Measurements from ENCODE around the gene NEDD4L. TPM values are rescaled to one million over a fixed set of nuclear protein-coding genes. Genes with fewer than 3 reads are reported as not detected.

NEDD4L gene
- total RNA-seq, 1 experiment from 2014 or later: 42.9 TPM

DNA sequence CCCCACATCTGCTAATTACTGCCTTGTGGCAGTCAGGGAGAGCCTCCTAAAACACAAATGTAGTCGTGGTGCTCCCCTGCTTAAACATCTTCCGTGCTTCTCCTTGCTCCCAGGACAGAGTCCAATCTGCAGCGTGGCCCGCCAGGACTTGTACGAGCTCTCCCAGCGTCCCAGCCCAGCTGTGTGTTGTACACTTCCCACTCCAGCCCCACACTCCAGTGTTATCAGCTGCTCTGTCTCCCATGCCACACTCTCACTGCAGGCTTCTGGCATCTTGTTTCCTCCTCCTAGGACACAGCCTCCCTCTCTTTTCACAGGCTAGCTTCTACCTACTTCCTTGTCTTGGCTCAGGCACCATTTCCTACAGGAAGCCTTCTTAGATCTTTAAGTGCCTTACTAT, 385.4 kb downstream of the NEDD4L start:
- ATAC-seq (no peak), DNase-seq (ENCODE audit: low read depth, low spot score) (no peak)
- Histone ChIP-seq H3K27me3 (ENCODE audit: control insufficient read depth, insufficient read depth, low read length) (no peaks in the 10 kb centered on the region), H3K36me3 (ENCODE audit: control insufficient read depth, insufficient read depth, low read length) (no peaks in the 10 kb centered on the region), H3K27ac (ENCODE audit: low read length) (no peak overlapping the region), H3K4me1 (ENCODE audit: control insufficient read depth, insufficient read depth, low read length) (no peaks in the 10 kb centered on the region), H3K4me3 (ENCODE audit: low read depth in 2 of 2, low read length in 2 of 2) (no peak overlapping the region), H3K9me3 (ENCODE audit: control insufficient read depth, insufficient read depth, low read depth, low read length) (no peaks in the 10 kb centered on the region)
- no TSS peak for BruUV-seq (replicated peaks)
- CTCF ChIA-PET: no interaction called here
- intact Hi-C loops (cut with micrococcal nuclease; ENCODE audit: unreplicated experiment): no loop called here
- in situ Hi-C loops (cut with HindIII; ENCODE audit: low pct_unique_long_range_greater_than_20kb, low sequenced_read_pairs): no loop called here
- POLR2A ChIA-PET: no interaction called here
- no peak for TF ChIP-seq TCF7L2 (IDR thresholded peaks at IDR 0.05; ENCODE audit: low read depth, low read length)
- TF ChIP-seq REST (IDR thresholded peaks at IDR 0.05; ENCODE audit: insufficient read depth in 1 of 2, low read depth in 2 of 2, low read length in 1 of 2): no peak
- TF ChIP-seq, protein P1, sequence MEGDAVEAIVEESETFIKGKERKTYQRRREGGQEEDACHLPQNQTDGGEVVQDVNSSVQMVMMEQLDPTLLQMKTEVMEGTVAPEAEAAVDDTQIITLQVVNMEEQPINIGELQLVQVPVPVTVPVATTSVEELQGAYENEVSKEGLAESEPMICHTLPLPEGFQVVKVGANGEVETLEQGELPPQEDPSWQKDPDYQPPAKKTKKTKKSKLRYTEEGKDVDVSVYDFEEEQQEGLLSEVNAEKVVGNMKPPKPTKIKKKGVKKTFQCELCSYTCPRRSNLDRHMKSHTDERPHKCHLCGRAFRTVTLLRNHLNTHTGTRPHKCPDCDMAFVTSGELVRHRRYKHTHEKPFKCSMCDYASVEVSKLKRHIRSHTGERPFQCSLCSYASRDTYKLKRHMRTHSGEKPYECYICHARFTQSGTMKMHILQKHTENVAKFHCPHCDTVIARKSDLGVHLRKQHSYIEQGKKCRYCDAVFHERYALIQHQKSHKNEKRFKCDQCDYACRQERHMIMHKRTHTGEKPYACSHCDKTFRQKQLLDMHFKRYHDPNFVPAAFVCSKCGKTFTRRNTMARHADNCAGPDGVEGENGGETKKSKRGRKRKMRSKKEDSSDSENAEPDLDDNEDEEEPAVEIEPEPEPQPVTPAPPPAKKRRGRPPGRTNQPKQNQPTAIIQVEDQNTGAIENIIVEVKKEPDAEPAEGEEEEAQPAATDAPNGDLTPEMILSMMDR (IDR thresholded peaks at IDR 0.05): no peak
- no peak for TF ChIP-seq POLR2AphosphoS5 (IDR thresholded peaks at IDR 0.05; ENCODE audit: low read depth, low read length)
- TF ChIP-seq SIN3A (IDR thresholded peaks at IDR 0.05; ENCODE audit: borderline replicate concordance, insufficient read depth, low read depth, low read length): no peak

GRCh38 chr18:58431215-58431614, 387.2 kb downstream of the NEDD4L start:
- in situ Hi-C loops (cut with HindIII; ENCODE audit: low pct_unique_long_range_greater_than_20kb, low sequenced_read_pairs): no loop called here

More at GRCh38 chr18:58431215-58431614, 387.2 kb downstream of the NEDD4L start:
- H3K9me3 ChIP-seq (ENCODE audit: control insufficient read depth, insufficient read depth, low read depth, low read length): no peaks in the 10 kb centered on the region
- H3K4me1 ChIP-seq (ENCODE audit: control insufficient read depth, insufficient read depth, low read length): no peaks in the 10 kb centered on the region
- H3K36me3 ChIP-seq (ENCODE audit: control insufficient read depth, insufficient read depth, low read length): no peaks in the 10 kb centered on the region
- no peak overlapping the region for H3K27ac ChIP-seq (ENCODE audit: low read length)
- no peaks in the 10 kb centered on the region for H3K27me3 ChIP-seq (ENCODE audit: control insufficient read depth, insufficient read depth, low read length)
- ChIA-PET CTCF (interaction anchor here (0.6 kb wide), 1 partner anchor 62 kb away, joined by 5 read pairs; no protein-coding TSS in a partner anchor), POLR2A (no interaction called here)
- TF ChIP-seq TCF7L2 (IDR thresholded peaks at IDR 0.05; ENCODE audit: low read depth, low read length) (no peak), POLR2AphosphoS5 (IDR thresholded peaks at IDR 0.05; ENCODE audit: low read depth, low read length) (no peak), REST (IDR thresholded peaks at IDR 0.05; ENCODE audit: insufficient read depth in 1 of 2, low read depth in 2 of 2, low read length in 1 of 2) (no peak), SIN3A (IDR thresholded peaks at IDR 0.05; ENCODE audit: borderline replicate concordance, insufficient read depth, low read depth, low read length) (no peak)
- TF ChIP-seq, protein P1 (IDR thresholded peaks at IDR 0.05): no peak
- no peak for ATAC-seq
- intact Hi-C loops (cut with micrococcal nuclease; ENCODE audit: unreplicated experiment): no loop called here
- no peak overlapping the region for H3K4me3 ChIP-seq (ENCODE audit: low read depth in 2 of 2, low read length in 2 of 2)
- DNase-seq (ENCODE audit: low read depth, low spot score): no peak
- no TSS peak for BruUV-seq (replicated peaks)
